ENCODE measurements around the gene DUSP15. TPM values are rescaled to one million over a fixed set of nuclear protein-coding genes. Genes with fewer than 3 reads are reported as not detected.
A peak's percentile ranks its signal among the peaks of the same experiment; 100 is the strongest.

Gene DUSP15
- total and polyA plus RNA-seq, 9 of the 15 experiments (the other 6 are each of a cell fraction or from before 2014, with no cell fraction given) = 0.34 TPM; not detected in 8

GRCh38 chr20:31879143-31879987 is 9.0 kb upstream of the DUSP15 start (continued):
- peak; percentile 99 for TF ChIP-seq MNT (conservative IDR thresholded peaks at IDR 0.05)
- TF ChIP-seq RBFOX2 (IDR thresholded peaks at IDR 0.05; ENCODE audit: low read depth, low read length) = 0 out of 2 replicates have a peak, but pooled peaks have one; percentile 40
- 0 out of 2 replicates have a peak, but pooled peaks have one; percentile 36 for TF ChIP-seq ZNF609 (CRISPR knock-in tag; IDR thresholded peaks at IDR 0.05; ENCODE audit: borderline replicate concordance)
- TF ChIP-seq TCF3 (CRISPR knock-in tag; IDR thresholded peaks at IDR 0.05) = no peak
- TF ChIP-seq, protein P1, sequence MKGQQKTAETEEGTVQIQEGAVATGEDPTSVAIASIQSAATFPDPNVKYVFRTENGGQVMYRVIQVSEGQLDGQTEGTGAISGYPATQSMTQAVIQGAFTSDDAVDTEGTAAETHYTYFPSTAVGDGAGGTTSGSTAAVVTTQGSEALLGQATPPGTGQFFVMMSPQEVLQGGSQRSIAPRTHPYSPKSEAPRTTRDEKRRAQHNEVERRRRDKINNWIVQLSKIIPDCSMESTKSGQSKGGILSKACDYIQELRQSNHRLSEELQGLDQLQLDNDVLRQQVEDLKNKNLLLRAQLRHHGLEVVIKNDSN (CRISPR knock-in tag; IDR thresholded peaks at IDR 0.05) = peak; percentile 76
- no peak for TF ChIP-seq GTF2A2 (tag; IDR thresholded peaks at IDR 0.05)
- TF ChIP-seq BHLHE40 (IDR thresholded peaks at IDR 0.05; ENCODE audit: low read length) = peak; percentile 84
- peak; percentile 98 for TF ChIP-seq SAP30 (IDR thresholded peaks at IDR 0.05; ENCODE audit: borderline replicate concordance, insufficient read depth, low read depth, low read length, poor library complexity, severe bottlenecking)
- TF ChIP-seq, protein P2, sequence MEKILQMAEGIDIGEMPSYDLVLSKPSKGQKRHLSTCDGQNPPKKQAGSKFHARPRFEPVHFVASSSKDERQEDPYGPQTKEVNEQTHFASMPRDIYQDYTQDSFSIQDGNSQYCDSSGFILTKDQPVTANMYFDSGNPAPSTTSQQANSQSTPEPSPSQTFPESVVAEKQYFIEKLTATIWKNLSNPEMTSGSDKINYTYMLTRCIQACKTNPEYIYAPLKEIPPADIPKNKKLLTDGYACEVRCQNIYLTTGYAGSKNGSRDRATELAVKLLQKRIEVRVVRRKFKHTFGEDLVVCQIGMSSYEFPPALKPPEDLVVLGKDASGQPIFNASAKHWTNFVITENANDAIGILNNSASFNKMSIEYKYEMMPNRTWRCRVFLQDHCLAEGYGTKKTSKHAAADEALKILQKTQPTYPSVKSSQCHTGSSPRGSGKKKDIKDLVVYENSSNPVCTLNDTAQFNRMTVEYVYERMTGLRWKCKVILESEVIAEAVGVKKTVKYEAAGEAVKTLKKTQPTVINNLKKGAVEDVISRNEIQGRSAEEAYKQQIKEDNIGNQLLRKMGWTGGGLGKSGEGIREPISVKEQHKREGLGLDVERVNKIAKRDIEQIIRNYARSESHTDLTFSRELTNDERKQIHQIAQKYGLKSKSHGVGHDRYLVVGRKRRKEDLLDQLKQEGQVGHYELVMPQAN (IDR thresholded peaks at IDR 0.05; ENCODE audit: borderline replicate concordance) = peak; percentile 98
- peak; percentile 98 for TF ChIP-seq MXI1 (IDR thresholded peaks at IDR 0.05; ENCODE audit: low read depth, low read length)
- peak; percentile 48; the same call in 1 of the 2 replicates for TF ChIP-seq PHF8 (IDR thresholded peaks at IDR 0.05; ENCODE audit: borderline replicate concordance, low read length)
- 0 out of 2 replicates have a peak, but pooled peaks have one; percentile 12 for TF ChIP-seq SPI1 (IDR thresholded peaks at IDR 0.05; ENCODE audit: borderline replicate concordance, low read depth, low read length)
